ENCODE results near the gene KLF16. TPM values are rescaled to one million over a fixed set of nuclear protein-coding genes. Genes with fewer than 3 reads are reported as not detected.

Gene KLF16
- total RNA-seq, 2 donors from 2014 or later, result 9.9 to 12.9 TPM

- ATAC-seq, result no peak
- intact Hi-C loops (cut with DNase I), result no loop called here
Measured at GRCh38 chr19:1816530-1817298, 46.7 kb downstream of the KLF16 start.

GRCh38 chr19:1815605-1816529 is 47.5 kb downstream of the KLF16 start:
- intact Hi-C loops (cut with DNase I), result no loop called here
- ATAC-seq (no peak), DNase-seq (no peak)

More at GRCh38 chr19:1816530-1817298, 46.7 kb downstream of the KLF16 start:
- no peak for DNase-seq

- intact Hi-C loops (cut with DNase I), result no loop called here
- DNase-seq (no peak), ATAC-seq (no peak)
Measured at GRCh38 chr19:1814833-1815604, 48.4 kb downstream of the KLF16 start.

- DNase-seq (no peak), ATAC-seq (no peak)
- intact Hi-C loops (cut with DNase I), result no loop called here
Measured at GRCh38 chr19:1814391-1814790, 49.0 kb downstream of the KLF16 start.

GRCh38 chr19:1813192-1814182 is 49.9 kb downstream of the KLF16 start:
- DNase-seq, result no peak
- ATAC-seq, result no peak
- intact Hi-C loops (cut with DNase I), result no loop called here

- DNase-seq (peak; percentile 97), ATAC-seq (peak; percentile 93 to 94)
- intact Hi-C loops (cut with DNase I), result no loop called here
Measured at GRCh38 chr19:1812426-1813191, 50.8 kb downstream of the KLF16 start.

- DNase-seq (no peak), ATAC-seq (peak in 1 of 2 donors; percentile 3)
- intact Hi-C loops (cut with DNase I), result no loop called here
Measured at GRCh38 chr19:1811942-1812425, 51.4 kb downstream of the KLF16 start, which contains the start of gene ATP8B3. ATP8B3 (minus strand) TSS chr19:1812276; CDS start chr19:1811736, 540 bp downstream.

GRCh38 chr19:1811472-1811894 is 51.9 kb downstream of the KLF16 start:
- peak in 1 of 2 donors; percentile 18 for ATAC-seq
- DNase-seq, result peak; percentile 76
- intact Hi-C loops (cut with DNase I), result no loop called here

GRCh38 chr19:1810439-1811160 is 52.8 kb downstream of the KLF16 start:
- intact Hi-C loops (cut with DNase I), result no loop called here
- no peak for DNase-seq

GRCh38 chr19:1809678-1810077 is 53.7 kb downstream of the KLF16 start:
- no peak for DNase-seq
- intact Hi-C loops (cut with DNase I), result no loop called here

More at GRCh38 chr19:1810439-1811160, 52.8 kb downstream of the KLF16 start:
- no peak for ATAC-seq

GRCh38 chr19:1808395-1808731 is 55.0 kb downstream of the KLF16 start:
- ATAC-seq (no peak), DNase-seq (no peak)
- intact Hi-C loops (cut with DNase I), result no loop called here

More at GRCh38 chr19:1809678-1810077, 53.7 kb downstream of the KLF16 start:
- ATAC-seq, result no peak

- intact Hi-C loops (cut with DNase I), result no loop called here
- no peak for DNase-seq
- ATAC-seq, result no peak
Measured at GRCh38 chr19:1807695-1808394, 55.5 kb downstream of the KLF16 start.

- no peak for DNase-seq
- ATAC-seq, result no peak
- intact Hi-C loops (cut with DNase I), result no loop called here
Measured at GRCh38 chr19:1807030-1807694, 56.2 kb downstream of the KLF16 start.

GRCh38 chr19:1806184-1807029 is 57.0 kb downstream of the KLF16 start:
- DNase-seq (no peak), ATAC-seq (no peak)
- intact Hi-C loops (cut with DNase I), result no loop called here

All from left cardiac atrium (tissue), 4 donors.